AG09309 (cell line): ENCODE results near the gene MAP4K4.

ENCODE experiments used
- DNase-seq: peaks from one replicate; pipeline ENCODE4 v3.0.0-alpha.2; 2010; ENCODE audit warnings: low read depth
- H3K4me3 ChIP-seq: 2 replicates; pipeline ENCODE4 v1.5.1; 2011; ENCODE audit warnings: mild to moderate bottlenecking, low read depth, low read length, moderate library complexity; ENCODE audit not compliant: control insufficient read depth
- CTCF ChIP-seq: IDR thresholded peaks from 2 replicates; pipeline ENCODE4 v1.5.1; 2011; ENCODE audit warnings: mild to moderate bottlenecking, low read depth, low read length, inconsistent platforms; ENCODE audit not compliant: insufficient read depth, control insufficient read depth; ENCODE audit errors: missing control alignments

MAP4K4 gene

GRCh38 chr2:101821828-101822458 lies 124.4 kb downstream of the MAP4K4 start:
- H3K4me3 ChIP-seq: no peak overlapping the region
- no peak for TF ChIP-seq CTCF
- DNase-seq: no peak

GRCh38 chr2:101823347-101823791 lies 125.9 kb downstream of the MAP4K4 start:
- H3K4me3 ChIP-seq: no peak overlapping the region
- DNase-seq: no peak
- peak; percentile 71 for TF ChIP-seq CTCF

GRCh38 chr2:101823859-101824258 lies 126.4 kb downstream of the MAP4K4 start:
- no peak for DNase-seq
- no peak overlapping the region for H3K4me3 ChIP-seq
- TF ChIP-seq CTCF: no peak

- H3K4me3 ChIP-seq: no peak overlapping the region
- TF ChIP-seq CTCF: no peak
These were observed 129.2 kb downstream of the MAP4K4 start for GRCh38 chr2:101826716-101827115.

GRCh38 chr2:101827246-101827645 lies 129.7 kb downstream of the MAP4K4 start:
- no peak for TF ChIP-seq CTCF
- H3K4me3 ChIP-seq: no peak overlapping the region
- no peak for DNase-seq

More at GRCh38 chr2:101826716-101827115, 129.2 kb downstream of the MAP4K4 start:
- no peak for DNase-seq

GRCh38 chr2:101828257-101828656 lies 130.8 kb downstream of the MAP4K4 start:
- no peak for DNase-seq
- H3K4me3 ChIP-seq: no peak overlapping the region
- TF ChIP-seq CTCF: no peak
